HS-27A (cell line): Measurements from ENCODE around the gene PDE4D.
A peak's percentile ranks its signal among the peaks of the same experiment; 100 is the strongest.

Experiments used
- DNase-seq: peaks from one replicate; pipeline ENCODE4 v3.0.0-alpha.2; 2012; ENCODE audit warnings: low read depth, missing footprints

PDE4D gene

DNA sequence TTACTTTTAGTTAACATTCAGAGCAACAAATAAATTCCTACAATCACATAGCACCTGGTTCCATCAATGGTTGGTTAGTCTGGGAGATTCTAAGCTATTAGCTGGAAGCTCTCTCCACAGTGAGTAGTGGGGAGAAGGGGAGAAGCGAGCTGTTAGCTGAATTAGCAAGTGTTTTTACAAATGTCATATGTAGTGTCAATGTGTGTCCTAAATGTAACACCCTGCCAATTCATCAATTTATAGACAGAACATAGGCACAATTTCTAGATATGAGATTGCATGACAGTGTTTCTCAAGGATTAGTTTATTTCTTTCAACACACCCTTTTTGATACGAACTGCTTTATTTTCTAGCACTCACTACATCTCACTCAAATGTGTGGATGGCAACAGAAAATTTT lies 349.0 kb downstream of the PDE4D start:
- no peak for DNase-seq

DNA sequence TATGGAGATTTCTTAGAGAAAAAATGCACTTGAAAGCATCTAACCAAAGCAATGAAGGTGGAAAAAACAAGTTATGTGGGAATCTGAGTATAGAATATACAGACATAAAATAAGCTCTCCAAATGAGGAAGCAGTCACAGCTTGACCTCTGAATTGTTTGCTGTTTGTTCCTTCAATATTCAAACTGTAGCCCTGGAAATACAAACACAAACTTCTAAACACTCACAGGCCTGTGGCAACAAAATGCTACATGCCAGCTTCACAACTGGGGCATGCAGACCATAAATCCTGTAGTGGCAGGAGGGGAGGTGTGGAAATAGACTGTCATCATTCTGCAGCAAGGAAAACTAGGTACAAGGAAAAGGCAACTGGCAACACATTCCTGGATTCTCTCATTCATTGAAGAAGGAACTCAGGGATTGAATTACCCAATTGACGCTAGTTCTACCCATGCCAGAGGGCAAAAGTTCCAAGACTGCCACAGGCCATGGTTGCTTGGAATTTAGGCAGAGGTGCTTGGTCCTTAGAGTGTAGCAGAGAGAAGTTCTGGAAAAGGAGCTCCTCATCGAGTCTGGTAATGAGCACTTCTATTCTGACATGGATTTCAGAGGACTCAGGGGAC lies 349.6 kb downstream of the PDE4D start:
- DNase-seq, result no peak

DNA sequence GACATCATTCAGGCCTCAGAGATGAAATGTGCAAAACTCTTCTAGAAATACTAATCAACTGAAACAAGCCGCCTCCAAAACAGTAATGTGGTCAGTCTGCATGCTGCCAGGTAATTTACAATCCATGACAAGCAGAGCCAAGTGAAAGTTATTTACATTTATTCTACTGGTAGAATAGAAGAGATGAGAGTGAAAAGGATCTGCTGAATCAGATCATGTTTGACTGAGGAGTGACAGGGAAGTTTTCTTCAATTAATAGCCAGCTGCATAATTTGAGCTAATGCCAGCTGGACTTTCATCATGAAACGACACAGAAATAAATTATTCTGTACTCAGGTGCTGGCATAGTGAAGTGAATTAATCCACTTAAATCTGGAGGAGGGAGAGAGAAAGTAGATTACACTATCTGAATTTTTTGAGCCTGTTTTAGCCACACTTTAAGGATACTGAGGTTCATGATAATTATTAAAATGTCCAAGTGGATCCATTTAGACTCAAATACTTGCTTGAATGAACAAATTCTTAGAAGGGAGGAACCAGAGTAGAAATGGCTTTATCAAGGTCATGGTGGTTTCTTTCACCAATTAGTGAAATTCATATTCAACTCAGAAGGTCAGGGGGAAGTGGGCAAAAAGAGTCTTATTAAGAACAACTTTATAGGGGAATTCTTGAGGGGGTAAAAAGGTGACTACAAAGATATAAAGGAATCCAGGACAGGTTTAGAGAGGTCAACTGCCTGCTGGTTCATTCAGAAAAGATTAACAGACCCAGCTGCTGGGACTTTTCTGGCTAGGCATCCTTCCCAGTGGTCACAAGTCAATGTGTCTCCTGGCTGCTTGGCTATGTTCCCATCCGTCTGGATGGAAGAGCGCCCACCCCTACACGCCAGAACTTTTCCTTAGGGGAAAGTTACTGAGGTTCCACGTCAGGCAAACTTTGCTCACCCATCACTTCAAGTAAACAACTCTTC lies 350.4 kb downstream of the PDE4D start:
- DNase-seq, result no peak

DNA sequence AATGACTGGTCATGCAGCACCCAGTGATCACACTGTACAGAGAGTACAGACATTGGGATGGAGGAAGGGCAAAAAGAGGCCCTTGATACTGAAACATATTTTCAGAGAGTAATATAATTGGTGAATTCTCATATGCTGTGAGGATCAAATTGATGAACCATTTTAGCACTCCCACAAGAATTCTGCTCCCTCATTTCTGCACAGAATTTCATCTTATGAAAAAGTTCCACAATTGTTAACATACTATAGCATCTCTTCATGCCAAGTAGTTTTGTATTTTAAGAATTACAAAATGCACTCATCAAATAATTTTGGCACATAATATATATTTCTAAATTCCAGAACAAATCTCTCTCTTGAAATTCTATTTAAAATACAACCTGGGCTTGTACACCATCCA lies 351.2 kb downstream of the PDE4D start:
- no peak for DNase-seq

DNA sequence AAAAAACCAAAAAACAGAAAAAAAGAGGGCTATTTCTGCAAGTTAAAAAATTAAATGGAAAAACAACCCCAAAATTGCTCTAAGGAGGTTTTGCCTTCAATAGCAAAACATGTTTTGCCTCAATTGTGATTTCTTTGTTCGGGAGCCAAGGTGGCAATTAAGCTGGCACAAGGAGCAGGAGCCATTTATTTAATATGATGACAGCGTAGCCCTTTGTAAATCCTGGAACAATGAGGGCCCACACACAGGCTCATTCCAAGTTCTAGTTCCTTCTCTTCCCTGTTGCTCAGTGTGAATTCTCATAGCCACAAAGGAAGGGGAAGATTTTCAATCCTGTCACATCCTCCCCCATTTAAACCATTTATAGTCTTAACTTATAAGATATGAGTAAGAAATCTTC lies 353.2 kb downstream of the PDE4D start:
- DNase-seq, result no peak

DNA sequence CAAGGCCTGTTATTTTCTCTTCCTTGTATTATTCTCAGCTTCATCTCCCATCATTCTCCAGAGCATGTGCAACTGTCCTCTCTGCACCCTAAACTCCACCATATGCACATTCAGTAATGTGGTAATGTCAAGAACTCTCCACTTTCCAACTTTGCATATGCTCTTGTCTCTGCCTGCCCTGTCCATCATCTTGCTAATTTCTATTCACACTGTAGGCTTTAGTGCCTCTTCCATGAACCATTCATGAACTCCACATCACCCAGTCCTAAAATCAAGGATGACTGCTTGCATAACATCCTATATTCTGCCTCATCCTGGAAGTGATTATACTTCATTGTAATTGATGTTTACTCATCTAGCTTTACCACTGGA lies 354.8 kb downstream of the PDE4D start:
- no peak for DNase-seq

DNA sequence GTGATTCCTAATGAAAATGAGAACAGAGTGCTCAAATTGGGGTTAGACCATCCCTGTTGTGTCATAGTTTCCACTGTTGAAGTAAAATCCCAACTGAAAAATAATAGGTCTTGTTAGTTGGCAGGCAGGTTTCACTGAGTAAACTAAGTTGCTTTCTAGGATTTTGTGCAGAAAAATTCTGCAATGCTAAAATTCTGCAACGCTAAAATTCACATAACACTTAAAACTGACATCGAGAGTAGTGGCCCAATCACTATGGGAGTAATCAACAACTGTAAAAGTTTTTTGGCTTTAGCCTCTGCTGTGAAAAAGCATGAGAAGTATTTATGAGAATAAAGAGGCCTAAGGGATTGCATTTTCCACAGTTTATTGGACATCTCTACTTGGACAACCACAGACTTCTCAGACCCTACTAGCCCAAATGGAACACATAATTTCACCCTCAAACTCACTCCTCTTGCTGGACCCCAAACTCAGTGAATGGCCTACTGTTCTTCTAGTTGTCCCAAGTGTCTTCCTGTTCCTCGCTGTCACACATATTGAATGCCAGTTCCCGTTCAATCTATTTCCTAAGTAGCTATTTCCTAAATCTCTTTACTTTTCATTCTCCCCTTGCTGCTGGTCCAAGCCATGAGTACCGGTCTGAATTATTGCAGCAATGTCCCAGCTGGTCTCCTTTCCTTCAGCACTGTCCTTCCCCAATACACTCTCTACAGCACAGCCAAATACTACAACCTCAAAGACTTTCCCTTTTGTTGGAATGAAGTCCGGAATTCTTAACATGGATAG lies 355.4 kb downstream of the PDE4D start:
- no peak for DNase-seq

DNA sequence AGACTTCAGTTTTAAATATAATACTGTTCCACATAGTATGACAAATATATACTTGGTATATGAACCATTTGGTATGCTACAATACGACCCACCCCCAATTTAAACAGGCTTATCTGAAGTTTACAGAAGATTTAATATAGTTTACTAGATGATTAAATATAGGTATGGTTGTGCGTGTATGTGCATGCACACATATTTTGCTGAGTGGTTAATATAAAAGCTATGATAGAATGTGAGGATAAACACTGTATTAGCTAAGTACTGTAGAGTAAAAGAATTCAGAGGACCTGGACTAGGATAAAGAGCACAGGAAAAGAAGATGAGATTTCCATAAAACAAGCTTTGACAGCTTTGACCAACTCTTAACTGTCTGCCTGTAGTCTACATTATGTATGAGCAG lies 356.7 kb downstream of the PDE4D start:
- no peak for DNase-seq

DNA sequence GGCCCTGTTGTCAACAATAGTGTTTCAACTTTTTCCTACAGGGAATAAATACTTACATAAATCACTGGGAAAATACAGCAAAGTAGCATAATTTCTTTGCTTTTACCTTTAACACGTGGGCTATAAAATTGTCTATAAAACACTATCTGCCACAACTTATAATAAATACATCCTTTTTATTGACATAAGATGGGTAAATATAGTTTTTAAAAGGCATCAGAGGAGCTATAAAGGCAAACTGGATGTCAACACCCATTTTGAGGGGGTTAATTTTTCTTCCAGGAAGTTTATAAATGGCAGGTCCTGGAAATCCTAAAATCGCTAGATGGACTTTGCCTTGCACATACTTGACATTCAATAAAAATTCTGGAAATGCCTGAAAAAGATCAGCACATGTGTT lies 358.0 kb downstream of the PDE4D start:
- no peak for DNase-seq

DNA sequence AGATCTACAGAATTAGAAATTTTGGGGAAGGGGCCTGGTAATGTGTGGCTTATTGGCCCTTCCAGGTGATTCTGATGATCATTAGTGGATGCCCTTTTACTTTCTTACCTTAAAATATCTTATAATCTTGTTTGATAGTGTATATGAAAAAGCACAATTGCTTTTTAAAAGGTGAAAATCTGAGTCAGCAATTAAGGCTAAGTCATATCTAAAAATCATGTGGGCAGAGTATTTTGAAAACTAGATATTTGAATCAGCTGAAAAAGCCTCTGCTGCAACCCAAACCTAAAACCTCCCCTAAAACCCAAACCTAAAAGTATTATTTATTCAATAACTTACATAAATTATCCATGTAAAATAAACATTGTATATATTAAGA lies 359.8 kb downstream of the PDE4D start:
- DNase-seq, result no peak

DNA sequence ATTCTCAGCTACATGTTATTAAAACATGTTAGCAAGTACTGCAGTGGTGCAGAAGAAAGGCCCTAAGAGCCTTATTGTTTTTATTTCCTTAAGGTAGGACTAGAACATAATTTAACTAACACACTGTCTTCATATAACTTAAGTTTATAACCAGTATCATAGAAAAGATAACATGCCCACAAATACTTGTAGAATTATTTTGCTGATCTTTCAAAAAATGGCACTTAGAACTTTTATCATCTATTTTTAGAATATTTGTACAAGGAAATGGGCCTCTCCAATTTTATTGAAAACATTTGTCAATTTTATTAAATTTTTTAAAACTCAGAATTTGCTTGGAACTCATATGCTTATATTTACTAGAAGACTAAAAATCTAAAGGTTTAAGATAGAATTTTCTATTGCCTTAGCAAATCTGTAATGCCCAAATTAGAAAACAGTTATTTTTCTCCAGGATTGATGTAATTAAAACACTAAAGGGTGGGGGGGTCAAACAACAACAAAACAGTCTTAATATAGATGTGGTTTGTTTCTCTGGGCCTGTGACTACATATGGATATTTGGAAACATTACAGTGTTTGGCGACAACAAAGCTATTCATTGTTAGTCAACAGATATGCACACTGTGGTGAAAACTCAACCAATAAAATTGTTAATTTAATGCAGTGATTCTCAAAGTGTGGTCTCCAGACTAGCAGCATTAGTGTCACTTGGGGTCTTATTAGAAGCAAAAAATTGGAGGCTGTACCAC lies 360.4 kb downstream of the PDE4D start:
- no peak for DNase-seq

DNA sequence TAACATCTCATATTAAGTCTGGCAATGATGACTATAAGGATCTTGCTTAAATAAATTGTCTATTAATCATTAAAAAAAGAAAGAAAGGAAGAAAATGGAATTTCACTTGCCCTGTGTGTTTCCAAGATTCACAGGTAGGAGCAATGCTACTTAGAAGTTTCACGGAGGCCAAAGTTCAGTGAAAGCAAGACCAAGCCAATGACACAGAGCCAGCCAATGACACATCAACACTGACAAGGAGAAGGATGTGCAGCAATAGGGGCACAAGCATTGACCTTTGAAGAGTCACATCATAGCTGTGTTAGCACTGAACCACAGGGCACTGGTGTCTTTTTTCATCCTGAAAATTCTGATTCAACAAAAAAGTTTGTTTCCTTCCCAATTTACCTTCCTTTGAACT lies 364.3 kb downstream of the PDE4D start:
- no peak for DNase-seq

DNA sequence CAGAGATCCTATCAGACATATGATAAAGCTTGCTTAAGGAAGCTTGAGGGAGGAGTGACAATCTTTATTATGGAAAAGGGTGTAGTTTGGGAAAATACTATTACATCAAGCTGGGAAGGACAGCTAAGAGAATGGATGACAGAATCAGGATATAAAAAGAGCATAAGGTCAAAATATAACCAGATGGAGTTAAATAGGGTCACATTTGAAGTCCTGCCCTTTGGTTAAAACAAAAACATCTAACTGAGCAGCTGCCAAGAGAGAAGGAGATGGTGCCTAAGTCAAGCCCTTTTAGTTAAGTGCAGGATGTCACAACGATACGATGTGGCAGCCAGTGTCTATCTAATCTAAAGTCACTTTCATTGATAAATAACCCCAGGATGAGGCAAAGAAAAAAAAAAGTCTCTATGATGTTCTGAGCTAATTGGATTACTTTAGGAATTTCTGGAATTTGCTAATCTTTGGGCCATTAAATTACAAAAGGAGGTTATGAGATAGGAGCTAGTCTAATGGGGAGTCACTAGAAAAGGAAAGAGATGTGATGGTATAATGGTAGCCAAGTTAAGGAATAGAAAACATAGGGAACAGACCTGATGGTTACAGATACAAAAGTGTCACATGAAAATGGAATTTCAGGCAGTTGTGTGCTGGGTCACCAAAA lies 365.2 kb downstream of the PDE4D start:
- no peak for DNase-seq

DNA sequence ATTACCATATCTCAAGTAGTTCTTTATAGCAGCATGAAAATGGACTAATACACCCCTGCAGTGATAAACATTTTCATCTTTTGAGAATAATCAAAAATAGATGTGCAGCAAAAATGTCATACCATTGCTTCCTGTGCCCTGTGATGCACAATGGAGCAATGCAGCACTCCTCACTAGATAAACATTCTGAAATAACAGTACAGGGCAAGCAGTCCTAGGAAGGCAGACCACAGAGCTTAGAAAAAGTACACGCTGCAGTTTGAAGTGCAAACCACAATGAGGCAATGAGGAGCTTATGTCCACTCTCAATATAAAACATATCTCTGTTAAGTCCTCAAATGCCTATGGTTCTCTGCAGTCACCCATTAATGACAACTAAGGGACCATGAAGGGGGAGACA lies 367.6 kb downstream of the PDE4D start:
- peak; percentile 19 for DNase-seq

DNA sequence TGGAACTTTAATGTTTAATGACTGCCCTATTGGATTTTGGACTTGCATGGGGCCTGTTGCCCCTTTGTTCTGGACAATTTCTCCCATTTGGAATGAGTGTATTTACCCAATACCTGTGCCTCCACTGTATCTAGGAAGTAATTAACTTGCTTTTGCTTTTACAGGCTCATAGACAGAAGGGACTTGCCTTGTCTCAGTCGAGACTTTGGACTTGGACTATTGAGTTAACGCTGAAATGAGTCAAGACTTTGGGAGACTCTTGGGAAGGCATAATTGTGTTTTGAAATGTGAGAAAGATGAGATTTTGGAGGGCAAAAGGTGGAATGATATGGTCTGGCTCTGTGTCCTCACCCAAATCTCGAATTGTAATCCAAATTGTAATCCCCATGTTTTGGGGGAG lies 368.2 kb downstream of the PDE4D start:
- no peak for DNase-seq

DNA sequence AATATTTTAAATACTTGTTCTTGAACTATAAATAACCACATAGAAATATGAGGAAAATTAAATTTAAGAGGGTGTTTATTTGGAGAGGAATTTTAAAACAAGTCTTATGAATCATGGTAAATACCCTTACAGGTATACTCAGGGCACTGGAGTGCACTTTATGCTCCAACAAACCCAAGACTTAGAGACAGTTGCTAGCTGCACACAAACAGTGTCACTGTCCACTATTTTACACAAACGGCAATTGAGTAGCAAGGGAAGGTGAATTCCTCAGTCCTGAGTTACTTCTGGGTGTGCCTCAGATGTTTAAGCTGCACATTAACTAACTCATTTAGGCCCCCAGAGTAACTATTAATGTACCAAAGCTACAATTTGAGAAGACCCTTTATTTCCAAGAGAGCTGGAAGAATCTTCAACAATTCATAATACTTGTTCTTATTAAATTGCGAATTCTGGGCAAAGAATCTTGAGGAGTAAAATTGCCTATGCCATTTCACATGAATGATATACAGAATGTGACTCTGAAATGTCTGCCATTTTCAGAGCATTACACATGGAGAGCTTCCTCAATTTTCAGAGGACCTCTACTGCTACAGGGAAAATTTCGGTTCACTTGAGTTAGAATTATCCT lies 371.2 kb downstream of the PDE4D start:
- DNase-seq, result no peak

DNA sequence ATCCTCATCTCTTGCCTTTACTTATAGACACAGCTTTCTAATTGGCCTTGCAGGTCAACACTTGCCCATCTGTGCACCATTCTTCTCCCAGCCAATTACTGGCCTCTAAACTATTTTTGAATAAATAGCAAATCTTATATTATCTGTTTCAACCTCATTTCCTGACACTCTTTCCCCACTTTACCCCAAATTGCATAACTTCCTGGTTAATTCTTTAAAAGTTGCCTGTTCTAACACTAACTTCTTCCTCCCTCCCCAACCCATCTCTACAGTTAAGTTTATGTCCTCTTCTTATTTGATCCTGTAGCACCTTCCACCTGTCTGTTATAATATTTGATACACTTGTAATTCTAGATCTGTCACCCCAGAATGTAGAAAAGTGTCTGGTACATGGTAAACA lies 372.1 kb downstream of the PDE4D start:
- no peak for DNase-seq

DNA sequence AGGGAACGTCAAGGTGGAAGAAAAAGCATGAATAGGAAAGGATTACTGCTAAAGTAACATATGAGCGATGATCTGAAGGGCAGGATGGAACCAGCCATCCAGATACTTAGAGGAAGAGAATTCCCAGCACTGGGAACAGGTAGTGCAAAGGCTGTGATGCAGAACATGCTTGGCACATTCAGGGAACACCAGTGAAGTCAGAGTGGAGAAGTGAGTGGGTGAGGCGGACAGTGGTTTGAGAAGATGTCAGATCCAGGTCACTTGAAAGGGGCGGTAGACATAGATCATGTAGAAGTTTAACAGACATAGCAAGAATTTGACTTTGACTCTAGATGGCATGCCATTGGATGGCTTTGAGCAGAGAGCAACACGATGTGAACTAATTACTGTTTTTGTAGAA lies 374.2 kb downstream of the PDE4D start:
- no peak for DNase-seq

DNA sequence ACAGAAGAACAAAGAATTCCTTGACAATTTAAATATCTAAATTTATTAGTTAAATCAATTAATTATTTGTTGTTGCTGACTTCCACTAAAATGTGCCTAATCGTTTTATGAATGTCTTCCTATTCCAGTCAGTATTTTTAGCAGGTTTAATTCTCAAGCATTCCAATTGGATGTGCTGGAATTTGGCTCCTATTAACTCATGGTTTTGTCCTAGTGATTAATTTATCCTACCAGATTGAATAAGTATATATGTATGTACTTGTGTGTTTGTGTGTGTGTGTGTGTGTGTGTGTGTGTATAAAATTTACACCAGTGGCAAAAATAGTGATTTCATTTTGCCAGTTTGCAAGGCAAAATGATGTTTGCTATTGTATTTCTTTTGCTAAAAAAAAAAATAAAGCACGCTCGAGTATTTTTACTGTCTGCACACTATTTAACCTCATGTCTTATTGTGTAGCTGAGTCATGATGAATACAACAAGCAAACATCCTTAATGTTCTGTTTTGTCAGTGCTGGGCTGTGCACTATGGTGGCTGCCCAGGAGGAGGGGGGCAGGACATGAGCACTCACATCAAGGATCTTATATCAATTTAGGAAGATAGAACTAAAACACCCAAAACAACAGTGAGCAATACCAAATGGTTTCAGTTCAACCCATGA lies 375.5 kb downstream of the PDE4D start:
- DNase-seq, result peak; percentile 15

DNA sequence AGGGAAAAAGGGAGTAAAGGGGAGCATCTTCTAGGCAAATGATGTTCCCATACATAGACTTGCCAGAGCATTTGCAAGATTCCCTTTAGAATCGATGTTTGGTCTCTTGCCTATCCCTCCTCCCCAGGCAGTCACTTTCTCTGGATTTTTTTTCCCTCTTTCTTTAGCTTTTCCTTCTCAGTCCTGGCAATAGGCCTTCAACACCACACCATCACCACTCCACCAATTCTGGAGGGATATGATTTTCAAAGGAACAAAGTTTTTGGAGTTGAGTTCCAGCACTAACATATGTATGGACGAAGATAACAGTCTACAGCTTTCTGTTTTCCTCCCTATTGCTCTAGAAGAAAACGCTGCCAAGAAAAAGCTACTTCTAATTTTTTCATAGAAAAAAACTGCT lies 377.4 kb downstream of the PDE4D start:
- DNase-seq, result no peak
